ENCODE measurements around the gene KCP.

GRCh38 chr7:128921866-128922440, 11.4 kb upstream of the KCP start:
- no peak for TF ChIP-seq CTCF (conservative IDR thresholded peaks at IDR 0.05)
- TF ChIP-seq EZH2 (IDR thresholded peaks at IDR 0.05; ENCODE audit: low read depth): no peak

All from PC-9 (cell line).